HepG2 (cell line): Measurements from ENCODE around the gene NFKB1. TPM values are rescaled to one million over a fixed set of nuclear protein-coding genes. Genes with fewer than 3 reads are reported as not detected.

Source experiments
- ATF4 ChIP-seq, 2 experiments: fragments of 450-650 bp in 1 of 2; sonication (generic) in 1 of 2; formaldehyde crosslinking; IDR thresholded peaks; 2 replicates each; pipeline versions ENCODE4 v1.5.0 to v1.8.0; 2020 to 2022; ENCODE audit warnings: mild to moderate bottlenecking in 1 of 2, missing genetic modification reagents in 1 of 2
- ATM ChIP-seq: fragments of 450-650 bp; IDR thresholded peaks from 2 replicates; pipeline ENCODE4 v1.7.1; 2017; ENCODE audit warnings: mild to moderate bottlenecking, borderline replicate concordance
- CREM ChIP-seq, 2 experiments: sonication (generic) in 1 of 2; formaldehyde crosslinking in 1 of 2; IDR thresholded peaks; 2 replicates each; pipeline versions ENCODE4 v1.4.0 to v1.6.1; 2016 to 2020; ENCODE audit warnings: antibody characterized with exemption in 1 of 2, mild to moderate bottlenecking in 1 of 2, missing genetic modification reagents in 1 of 2
- DBP ChIP-seq: sonication (generic); formaldehyde crosslinking; IDR thresholded peaks from 2 replicates; pipeline ENCODE4 v1.4.0; 2020; ENCODE audit warnings: missing genetic modification reagents; ENCODE audit errors: not compliant biosample characterization
- NFIB ChIP-seq: sonication (generic); formaldehyde crosslinking; IDR thresholded peaks from 2 replicates; pipeline ENCODE4 v1.9.0; 2021; ENCODE audit warnings: missing genetic modification reagents, mild to moderate bottlenecking, borderline replicate concordance
- PAF1 ChIP-seq: IDR thresholded peaks from 2 replicates; pipeline ENCODE4 v1.6.1; 2016; ENCODE audit warnings: missing genetic modification reagents, missing compliant biosample characterization
- SP2 ChIP-seq: sonication (generic); formaldehyde crosslinking; IDR thresholded peaks from 2 replicates; pipeline ENCODE4 v1.5.1; 2020; ENCODE audit warnings: mild to moderate bottlenecking, missing genetic modification reagents
- ZFP36 ChIP-seq: fragments of 150-350 bp; IDR thresholded peaks from 2 replicates; pipeline ENCODE4 v1.6.1; 2018; ENCODE audit warnings: borderline replicate concordance, low read length, low read depth; ENCODE audit not compliant: partially characterized antibody
- ZFX ChIP-seq: sonication (generic); formaldehyde crosslinking; IDR thresholded peaks from 2 replicates; pipeline ENCODE4 v1.4.0; 2020; ENCODE audit warnings: mild to moderate bottlenecking, low read depth, missing genetic modification reagents, moderate library complexity
- ZMAT3 ChIP-seq: sonication (generic); formaldehyde crosslinking; conservative IDR thresholded peaks from 2 replicates; pipeline ENCODE4 v1.7.0; 2021; ENCODE audit warnings: missing genetic modification reagents
- ZNF235 ChIP-seq: sonication (generic); formaldehyde crosslinking; IDR thresholded peaks from 2 replicates; pipeline ENCODE4 v1.8.1; 2023; ENCODE audit warnings: mild to moderate bottlenecking, missing genetic modification reagents, borderline replicate concordance
- ZNF318 ChIP-seq: sonication (generic); formaldehyde crosslinking; IDR thresholded peaks from 2 replicates; pipeline ENCODE4 v1.4.0; 2020; ENCODE audit warnings: mild to moderate bottlenecking, missing genetic modification reagents
- ZNF468 ChIP-seq: sonication (generic); formaldehyde crosslinking; IDR thresholded peaks from 2 replicates; pipeline ENCODE4 v1.8.0; 2022; ENCODE audit warnings: mild to moderate bottlenecking, moderate library complexity, missing genetic modification reagents
- ZNF501 ChIP-seq: sonication (generic); formaldehyde crosslinking; IDR thresholded peaks from 2 replicates; pipeline ENCODE4 v1.5.1; 2020; ENCODE audit warnings: mild to moderate bottlenecking, moderate library complexity, missing genetic modification reagents
- ZNF543 ChIP-seq: sonication (generic); formaldehyde crosslinking; IDR thresholded peaks from 2 replicates; pipeline ENCODE4 v1.4.0; 2020; ENCODE audit warnings: mild to moderate bottlenecking, missing genetic modification reagents
- ZNF777 ChIP-seq: sonication (generic); formaldehyde crosslinking; IDR thresholded peaks from 2 replicates; pipeline ENCODE4 v1.4.0; 2020; ENCODE audit warnings: missing genetic modification reagents
- polyA plus RNA-seq, 8 experiments: library from polyadenylated mRNA; depleted of rRNA in 3 of 8; stranded (reverse) in 7 of 8; unstranded in 1 of 8; fragments of >200 nt; fragmentation: Illumina TruSeq in 4 of 8; extraction: Trizol in 4 of 8; gene quantifications; 2 replicates each; pipeline versions ENCODE4 v1.2.1 to v1.2.3, GENCODE V29; 2011 to 2016; ENCODE audit warnings: low read depth in 4 of 8, missing spikeins in 1 of 8, mixed read lengths in 1 of 8; ENCODE audit not compliant: insufficient read depth in 1 of 8
- total RNA-seq, 5 experiments: library from RNA; depleted of rRNA; stranded (reverse); fragments of >200 nt; fragmentation: Illumina TruSeq; extraction: Trizol; gene quantifications; 2 replicates each; pipeline ENCODE4 v1.2.3, GENCODE V29; 2016; ENCODE audit warnings: low read depth in 1 of 5
- TF ChIP-seq, protein P1 (sequence below): sonication (generic); formaldehyde crosslinking; IDR thresholded peaks from 2 replicates; pipeline ENCODE4 v1.8.0; 2022; ENCODE audit warnings: missing genetic modification reagents, mild to moderate bottlenecking, moderate library complexity, borderline replicate concordance

NFKB1 gene
- total and polyA plus RNA-seq, 2 of the 13 experiments (the other 11 are each of a cell fraction or from before 2014, with no cell fraction given) = 15.4 to 31.6 TPM

GRCh38 chr4:102500696-102501446 is at the start of gene NFKB1 (continued):
- TF ChIP-seq ZNF468 (CRISPR knock-in tag) (no peak), ATF4 (CRISPR knock-in tag; IDR thresholded peaks at IDR 0.05) (no peak), ZMAT3 (0 out of 2 replicates have a peak, but pooled peaks have one; percentile 22), ATM (no peak), PAF1 (CRISPR knock-in tag) (no peak), ZFX (peak; percentile 58), CREM (IDR thresholded peaks at IDR 0.05) (no peak), CREM (CRISPR knock-in tag; IDR thresholded peaks at IDR 0.05) (no peak), ZNF501 (CRISPR knock-in tag) (peak; percentile 36; the same call in 1 of the 2 replicates), SP2 (CRISPR knock-in tag) (no peak), NFIB (no peak), DBP (CRISPR knock-in tag) (no peak), ZNF318 (CRISPR knock-in tag) (no peak), ZNF235 (CRISPR knock-in tag) (no peak), ZNF543 (CRISPR knock-in tag) (no peak), ZNF777 (CRISPR knock-in tag) (peak; percentile 92), ZFP36 (no peak)
- TF ChIP-seq, protein P1, sequence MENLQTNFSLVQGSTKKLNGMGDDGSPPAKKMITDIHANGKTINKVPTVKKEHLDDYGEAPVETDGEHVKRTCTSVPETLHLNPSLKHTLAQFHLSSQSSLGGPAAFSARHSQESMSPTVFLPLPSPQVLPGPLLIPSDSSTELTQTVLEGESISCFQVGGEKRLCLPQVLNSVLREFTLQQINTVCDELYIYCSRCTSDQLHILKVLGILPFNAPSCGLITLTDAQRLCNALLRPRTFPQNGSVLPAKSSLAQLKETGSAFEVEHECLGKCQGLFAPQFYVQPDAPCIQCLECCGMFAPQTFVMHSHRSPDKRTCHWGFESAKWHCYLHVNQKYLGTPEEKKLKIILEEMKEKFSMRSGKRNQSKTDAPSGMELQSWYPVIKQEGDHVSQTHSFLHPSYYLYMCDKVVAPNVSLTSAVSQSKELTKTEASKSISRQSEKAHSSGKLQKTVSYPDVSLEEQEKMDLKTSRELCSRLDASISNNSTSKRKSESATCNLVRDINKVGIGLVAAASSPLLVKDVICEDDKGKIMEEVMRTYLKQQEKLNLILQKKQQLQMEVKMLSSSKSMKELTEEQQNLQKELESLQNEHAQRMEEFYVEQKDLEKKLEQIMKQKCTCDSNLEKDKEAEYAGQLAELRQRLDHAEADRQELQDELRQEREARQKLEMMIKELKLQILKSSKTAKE = no peak
